Gastrocnemius medialis (tissue), 4 donors: ENCODE results near the gene XRCC6.

Experiments used
- CTCF ChIP-seq, 5 experiments: fragments of 450-650 bp in 3 of 5; fragments of 200-600 bp in 2 of 5; sonication (generic) in 2 of 5; IDR thresholded peaks in 4 of 5; conservative IDR thresholded peaks in 1 of 5; 1 replicate in 4 of 5; 2 replicates in 1 of 5; pipeline ENCODE4 v1.5.1; 2016 to 2019; ENCODE audit warnings: antibody characterized with exemption in 5 of 5, mild to moderate bottlenecking in 3 of 5, moderate library complexity in 3 of 5
- POLR2A ChIP-seq, 2 donors: fragments of 450-650 bp; IDR thresholded peaks; one replicate each; pipeline ENCODE4 v1.6.1; 2017; ENCODE audit warnings: antibody characterized with exemption in 2 of 2, mild to moderate bottlenecking in 2 of 2, moderate library complexity in 2 of 2

GRCh38 chr22:41654322-41654721, 33.2 kb downstream of the XRCC6 start:
- TF ChIP-seq CTCF (IDR thresholded peaks at IDR 0.05 in 4 of 5, conservative IDR thresholded peaks at IDR 0.05 in 1 of 5) (no peak), POLR2A (IDR thresholded peaks at IDR 0.05) (no peak)
